Effector memory CD4-positive, alpha-beta T cell (primary cell): Measurements from ENCODE around the gene BLOC1S6.

Experiments used
- DNase-seq, 3 donors: peaks; one replicate each; pipeline ENCODE4 v3.0.0-alpha.2; 2020
- H3K27ac ChIP-seq: 2 replicates; pipeline ENCODE4 v1.7.0; 2013; ENCODE audit warnings: mild to moderate bottlenecking, low read length, moderate library complexity; ENCODE audit not compliant: insufficient read depth, poor library complexity, severe bottlenecking
- H3K27me3 ChIP-seq: replicated peaks from 2 replicates; pipeline ENCODE4 v1.7.0; 2013; ENCODE audit warnings: mild to moderate bottlenecking, low read length; ENCODE audit not compliant: insufficient read depth, control insufficient read depth, poor library complexity, severe bottlenecking
- H3K36me3 ChIP-seq: 2 replicates; pipeline ENCODE4 v1.7.0; 2013; ENCODE audit warnings: mild to moderate bottlenecking, low read length, moderate library complexity; ENCODE audit not compliant: control insufficient read depth, insufficient read depth
- H3K4me1 ChIP-seq: 2 replicates; pipeline ENCODE4 v1.7.0; 2013; ENCODE audit warnings: low read length, mild to moderate bottlenecking; ENCODE audit not compliant: control insufficient read depth, insufficient read depth, poor library complexity, severe bottlenecking
- H3K4me3 ChIP-seq: 2 replicates; pipeline ENCODE4 v1.7.0; 2013; ENCODE audit warnings: low read length, low read depth, mild to moderate bottlenecking; ENCODE audit not compliant: insufficient read depth, poor library complexity, severe bottlenecking
- H3K9me3 ChIP-seq: 2 replicates; pipeline ENCODE4 v1.7.0; 2013; ENCODE audit warnings: mild to moderate bottlenecking, low read length, moderate library complexity; ENCODE audit not compliant: control insufficient read depth
- total RNA-seq, 3 donors: gene quantifications; one replicate each; lab custom pipeline; 2026; lab: John Stamatoyannopoulos, UW

BLOC1S6 gene
- total RNA-seq = 41.4 to 63.3 (median 53.9) reads per million in 3 donors

- H3K27me3 ChIP-seq = no peaks in the 10 kb centered on the region
- no peaks in the 10 kb centered on the region for H3K9me3 ChIP-seq
- H3K4me1 ChIP-seq = peaks cover 26% of the 10 kb centered on the region
- peak within 1 kb of the TSS; percentile 99 for H3K27ac ChIP-seq
- peak; percentile 81 to 83 (median 83) for DNase-seq
- H3K4me3 ChIP-seq = peak within 1 kb of the TSS; percentile 96
- H3K36me3 ChIP-seq = no peaks in the 10 kb centered on the region
These were observed at the start of gene BLOC1S6 for GRCh38 chr15:45587095-45587862. Gene BLOC1S6 (plus strand): TSS chr15:45587379. CDS start chr15:45587444, 65 bp downstream.

GRCh38 chr15:45539680-45540079 is 47.5 kb upstream of the BLOC1S6 start:
- Histone ChIP-seq H3K27ac (no peak overlapping the region), H3K36me3 (no peaks in the 10 kb centered on the region), H3K4me3 (no peak overlapping the region), H3K27me3 (no peaks in the 10 kb centered on the region), H3K4me1 (no peaks in the 10 kb centered on the region), H3K9me3 (no peaks in the 10 kb centered on the region)
- no peak for DNase-seq

- Histone ChIP-seq H3K27ac (no peak overlapping the region), H3K27me3 (no peaks in the 10 kb centered on the region), H3K4me3 (no peak overlapping the region), H3K4me1 (no peaks in the 10 kb centered on the region), H3K9me3 (no peaks in the 10 kb centered on the region), H3K36me3 (no peaks in the 10 kb centered on the region)
- no peak for DNase-seq
These were observed 46.6 kb upstream of the BLOC1S6 start for GRCh38 chr15:45540531-45540930.

- DNase-seq = no peak
- Histone ChIP-seq H3K4me1 (no peaks in the 10 kb centered on the region), H3K36me3 (no peaks in the 10 kb centered on the region), H3K4me3 (no peak overlapping the region), H3K27me3 (no peaks in the 10 kb centered on the region), H3K9me3 (no peaks in the 10 kb centered on the region), H3K27ac (no peak overlapping the region)
These were observed 44.1 kb upstream of the BLOC1S6 start for GRCh38 chr15:45543051-45543450.

GRCh38 chr15:45544266-45545023 is 42.7 kb upstream of the BLOC1S6 start:
- Histone ChIP-seq H3K4me3 (no peak overlapping the region), H3K27ac (no peak overlapping the region), H3K4me1 (no peaks in the 10 kb centered on the region), H3K36me3 (no peaks in the 10 kb centered on the region), H3K9me3 (no peaks in the 10 kb centered on the region), H3K27me3 (no peaks in the 10 kb centered on the region)
- no peak for DNase-seq

GRCh38 chr15:45546789-45547188 is 40.4 kb upstream of the BLOC1S6 start:
- Histone ChIP-seq H3K36me3 (no peaks in the 10 kb centered on the region), H3K9me3 (no peaks in the 10 kb centered on the region), H3K27me3 (no peaks in the 10 kb centered on the region), H3K27ac (no peak overlapping the region), H3K4me3 (no peak overlapping the region), H3K4me1 (no peaks in the 10 kb centered on the region)
- no peak for DNase-seq

- H3K4me3 ChIP-seq = no peak overlapping the region
- no peak overlapping the region for H3K27ac ChIP-seq
- no peak for DNase-seq
- no peaks in the 10 kb centered on the region for H3K36me3 ChIP-seq
- H3K27me3 ChIP-seq = no peaks in the 10 kb centered on the region
- no peaks in the 10 kb centered on the region for H3K4me1 ChIP-seq
- no peaks in the 10 kb centered on the region for H3K9me3 ChIP-seq
These were observed 38.2 kb upstream of the BLOC1S6 start for GRCh38 chr15:45548753-45549520.

- no peak overlapping the region for H3K27ac ChIP-seq
- H3K36me3 ChIP-seq = no peaks in the 10 kb centered on the region
- no peaks in the 10 kb centered on the region for H3K9me3 ChIP-seq
- no peak for DNase-seq
- H3K4me3 ChIP-seq = no peak overlapping the region
- H3K4me1 ChIP-seq = no peaks in the 10 kb centered on the region
- H3K27me3 ChIP-seq = no peaks in the 10 kb centered on the region
These were observed 37.5 kb upstream of the BLOC1S6 start for GRCh38 chr15:45549541-45550220.

- H3K27ac ChIP-seq = no peak overlapping the region
- no peaks in the 10 kb centered on the region for H3K4me1 ChIP-seq
- no peak overlapping the region for H3K4me3 ChIP-seq
- H3K36me3 ChIP-seq = no peaks in the 10 kb centered on the region
- H3K27me3 ChIP-seq = no peaks in the 10 kb centered on the region
- H3K9me3 ChIP-seq = no peaks in the 10 kb centered on the region
- no peak for DNase-seq
These were observed 36.7 kb upstream of the BLOC1S6 start for GRCh38 chr15:45550436-45550835.
